ENCODE results near the gene PHACTR1.

DNA sequence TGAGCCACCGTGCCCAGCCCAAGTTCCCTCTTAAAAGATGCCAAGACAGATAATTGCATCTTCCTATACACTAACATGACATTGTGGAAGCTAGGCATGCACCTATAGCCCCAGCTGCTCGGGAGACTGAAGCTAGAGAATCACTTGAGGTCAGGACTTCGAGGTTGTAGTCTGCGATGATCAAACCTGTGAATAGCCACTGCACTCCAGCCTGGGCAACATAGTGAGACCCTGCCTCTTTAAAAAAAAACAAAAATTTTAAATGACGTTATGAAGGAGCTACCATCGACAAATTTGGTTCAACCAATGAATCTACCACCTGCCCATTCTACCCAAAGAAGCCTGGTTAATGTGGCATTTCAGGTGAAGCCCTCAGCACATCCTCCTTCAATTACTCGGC, 531.1 kb downstream of the PHACTR1 start:
- TF ChIP-seq EZH2 (IDR thresholded peaks at IDR 0.05; ENCODE audit: borderline replicate concordance, low read depth, low read length, poor library complexity, severe bottlenecking): no peak
- TF ChIP-seq, protein P1, sequence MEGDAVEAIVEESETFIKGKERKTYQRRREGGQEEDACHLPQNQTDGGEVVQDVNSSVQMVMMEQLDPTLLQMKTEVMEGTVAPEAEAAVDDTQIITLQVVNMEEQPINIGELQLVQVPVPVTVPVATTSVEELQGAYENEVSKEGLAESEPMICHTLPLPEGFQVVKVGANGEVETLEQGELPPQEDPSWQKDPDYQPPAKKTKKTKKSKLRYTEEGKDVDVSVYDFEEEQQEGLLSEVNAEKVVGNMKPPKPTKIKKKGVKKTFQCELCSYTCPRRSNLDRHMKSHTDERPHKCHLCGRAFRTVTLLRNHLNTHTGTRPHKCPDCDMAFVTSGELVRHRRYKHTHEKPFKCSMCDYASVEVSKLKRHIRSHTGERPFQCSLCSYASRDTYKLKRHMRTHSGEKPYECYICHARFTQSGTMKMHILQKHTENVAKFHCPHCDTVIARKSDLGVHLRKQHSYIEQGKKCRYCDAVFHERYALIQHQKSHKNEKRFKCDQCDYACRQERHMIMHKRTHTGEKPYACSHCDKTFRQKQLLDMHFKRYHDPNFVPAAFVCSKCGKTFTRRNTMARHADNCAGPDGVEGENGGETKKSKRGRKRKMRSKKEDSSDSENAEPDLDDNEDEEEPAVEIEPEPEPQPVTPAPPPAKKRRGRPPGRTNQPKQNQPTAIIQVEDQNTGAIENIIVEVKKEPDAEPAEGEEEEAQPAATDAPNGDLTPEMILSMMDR (conservative IDR thresholded peaks at IDR 0.05; ENCODE audit: low read depth, low read length): no peak
